Measurements from ENCODE around the gene ADAMTSL3. TPM values are rescaled to one million over a fixed set of nuclear protein-coding genes. Genes with fewer than 3 reads are reported as not detected.

The ADAMTSL3 gene
- total RNA-seq, 1 experiment from 2014 or later: 4.5 TPM

DNA sequence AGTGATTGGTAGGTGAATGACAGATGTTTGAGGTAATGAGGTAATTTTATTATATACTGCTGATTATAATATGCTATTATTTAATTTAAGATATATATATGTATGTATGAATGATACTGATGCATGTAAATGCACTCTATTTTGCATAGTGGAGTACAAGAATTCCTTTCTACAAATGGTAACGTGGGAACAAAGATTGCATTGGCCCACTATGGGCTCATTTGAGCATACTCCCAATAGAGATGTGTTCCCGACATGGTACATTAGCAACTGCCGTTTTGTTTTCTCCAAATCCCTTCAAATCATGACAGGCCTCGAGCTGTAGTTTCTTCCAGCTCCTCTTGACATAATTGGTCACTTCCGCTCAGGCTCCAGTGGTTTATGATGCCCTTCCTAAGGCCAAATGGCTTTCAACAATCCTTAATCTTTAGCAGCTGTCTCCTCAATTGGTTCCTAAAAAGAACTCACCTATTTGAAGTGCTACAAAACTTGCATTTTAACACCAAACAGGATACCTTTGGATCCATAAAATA lies 266.1 kb downstream of the ADAMTSL3 start:
- in situ Hi-C loops (cut with HindIII; ENCODE audit: low pct_unique_long_range_greater_than_20kb, low sequenced_read_pairs): no loop called here

DNA sequence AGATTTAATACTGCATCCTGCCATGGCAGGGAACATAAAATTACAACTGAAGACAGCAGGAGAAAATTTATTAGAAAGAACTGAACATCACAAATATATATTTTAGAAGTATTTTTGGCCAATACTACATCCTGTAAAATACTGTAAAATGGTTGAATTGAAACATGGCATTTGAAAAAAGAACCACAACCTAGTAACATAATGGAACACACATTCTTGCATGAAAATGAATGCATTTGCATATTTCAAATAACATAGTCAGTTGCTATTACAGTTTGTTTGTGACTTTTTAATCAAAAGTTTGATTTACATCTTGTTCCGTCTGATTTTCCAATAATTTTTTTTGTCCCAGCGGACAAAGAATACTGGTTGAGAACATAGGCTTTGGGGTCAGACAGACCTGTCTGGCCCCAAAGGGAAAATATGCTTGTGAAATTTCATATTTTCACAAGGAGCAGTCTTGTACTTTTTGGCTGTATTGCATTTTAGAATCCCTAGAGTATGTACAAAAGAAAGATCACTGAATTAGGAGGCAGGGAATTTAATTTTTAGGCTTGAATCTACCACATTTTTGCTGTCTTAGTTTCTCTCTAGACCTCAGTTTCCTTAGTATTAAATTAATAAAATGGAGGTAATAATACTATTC lies 268.8 kb downstream of the ADAMTSL3 start:
- in situ Hi-C loops (cut with HindIII; ENCODE audit: low pct_unique_long_range_greater_than_20kb, low sequenced_read_pairs): no loop called here
- DNase-seq (ENCODE audit: low read depth): no peak

More for the DNA sequence above, 266.1 kb downstream of the ADAMTSL3 start:
- no peak for DNase-seq (ENCODE audit: low read depth)

DNA sequence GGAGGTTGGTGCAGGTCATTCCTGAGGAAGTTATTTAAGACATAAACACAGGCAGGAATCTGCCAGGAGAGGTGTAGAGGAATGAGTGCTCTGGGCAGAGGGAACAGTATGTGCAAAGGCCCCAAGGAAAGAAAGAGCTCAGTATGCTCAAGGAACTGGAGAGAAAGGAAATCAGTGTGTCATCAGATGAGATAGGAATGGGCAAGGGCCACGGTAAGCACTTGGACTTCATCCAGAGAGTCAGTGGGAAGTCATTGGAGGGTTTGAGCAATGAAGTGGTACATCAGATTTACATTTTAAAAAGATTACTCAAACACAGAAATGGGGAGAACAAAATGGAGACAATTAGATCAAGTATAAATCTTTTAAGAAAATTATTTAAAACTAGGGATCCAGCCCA lies 272.2 kb downstream of the ADAMTSL3 start:
- DNase-seq (ENCODE audit: low read depth): no peak
- in situ Hi-C loops (cut with HindIII; ENCODE audit: low pct_unique_long_range_greater_than_20kb, low sequenced_read_pairs): no loop called here

DNA sequence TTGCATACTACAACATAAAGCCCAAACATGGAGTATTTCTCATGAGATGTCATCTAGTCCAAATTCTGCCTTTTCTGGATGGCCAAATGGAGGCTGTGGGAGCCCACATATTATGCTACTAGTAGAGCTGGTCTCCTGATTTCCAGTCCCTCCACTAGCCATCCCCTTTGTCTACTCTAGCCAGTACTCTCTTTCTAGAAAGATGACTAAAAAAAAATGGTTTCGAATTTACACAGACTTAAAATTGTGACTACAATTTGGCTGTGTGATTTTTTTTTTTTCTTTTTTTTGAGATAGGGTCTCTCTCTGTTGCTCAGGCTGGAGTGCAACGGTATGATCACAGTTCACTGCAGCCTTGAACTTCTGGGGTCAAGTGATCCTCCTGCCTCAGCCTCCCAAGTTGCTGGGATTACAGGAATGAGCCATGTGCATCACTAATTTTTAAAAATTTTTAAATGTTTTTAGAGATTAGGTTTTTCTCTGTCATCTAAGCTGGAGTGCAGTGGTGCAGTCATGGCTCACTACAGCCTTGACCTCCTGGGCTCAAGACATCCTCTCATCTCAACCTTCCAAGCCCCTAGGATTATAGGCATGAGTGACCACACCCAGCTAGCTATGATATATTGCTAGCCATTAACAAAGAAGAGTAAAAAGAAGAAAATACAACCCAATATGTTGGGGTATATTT lies 273.9 kb downstream of the ADAMTSL3 start:
- in situ Hi-C loops (cut with HindIII; ENCODE audit: low pct_unique_long_range_greater_than_20kb, low sequenced_read_pairs): no loop called here
- DNase-seq (ENCODE audit: low read depth): no peak

DNA sequence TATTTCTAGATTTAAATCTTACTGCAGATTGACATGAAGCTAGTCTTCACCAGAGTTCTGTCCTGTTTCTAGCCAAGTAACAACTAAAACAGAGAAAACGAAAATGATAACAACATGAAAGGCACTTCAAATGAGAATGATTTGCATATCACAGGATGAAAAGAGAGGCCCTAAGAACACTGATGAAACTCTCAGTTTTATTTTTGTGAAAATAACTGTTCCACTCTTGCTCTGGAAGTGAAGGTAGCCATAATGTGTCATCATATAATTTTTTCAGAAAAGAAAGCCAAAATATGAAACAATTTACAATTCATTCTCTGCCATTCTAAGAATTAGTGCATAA lies 274.4 kb downstream of the ADAMTSL3 start:
- in situ Hi-C loops (cut with HindIII; ENCODE audit: low pct_unique_long_range_greater_than_20kb, low sequenced_read_pairs): no loop called here
- DNase-seq (ENCODE audit: low read depth): no peak

DNA sequence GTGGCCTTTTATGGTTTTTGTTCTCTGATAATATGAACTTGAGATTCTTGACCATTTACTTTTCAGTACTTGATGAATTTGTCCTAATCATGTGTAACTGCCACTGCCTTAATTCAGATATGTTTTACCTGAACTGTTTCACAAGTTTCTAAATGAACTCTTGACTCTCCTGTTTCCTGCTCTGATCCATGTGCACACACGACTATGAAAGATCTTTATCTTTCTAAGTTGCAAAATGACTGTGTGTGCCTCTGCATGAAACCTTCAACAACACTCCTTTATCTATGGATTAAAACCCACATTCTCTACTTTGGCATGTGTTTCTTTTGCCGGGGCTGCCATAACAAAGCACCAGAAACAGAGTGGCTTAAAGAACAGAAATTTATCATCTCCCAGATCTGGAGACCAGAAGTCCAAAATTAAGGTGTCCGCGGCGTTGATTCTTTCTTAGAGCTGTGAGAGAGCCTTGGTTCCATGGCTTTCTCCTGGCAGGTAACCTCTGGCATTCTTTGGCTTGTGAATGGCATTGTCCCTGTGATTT lies 275.0 kb downstream of the ADAMTSL3 start:
- in situ Hi-C loops (cut with HindIII; ENCODE audit: low pct_unique_long_range_greater_than_20kb, low sequenced_read_pairs): no loop called here
- DNase-seq (ENCODE audit: low read depth): no peak

DNA sequence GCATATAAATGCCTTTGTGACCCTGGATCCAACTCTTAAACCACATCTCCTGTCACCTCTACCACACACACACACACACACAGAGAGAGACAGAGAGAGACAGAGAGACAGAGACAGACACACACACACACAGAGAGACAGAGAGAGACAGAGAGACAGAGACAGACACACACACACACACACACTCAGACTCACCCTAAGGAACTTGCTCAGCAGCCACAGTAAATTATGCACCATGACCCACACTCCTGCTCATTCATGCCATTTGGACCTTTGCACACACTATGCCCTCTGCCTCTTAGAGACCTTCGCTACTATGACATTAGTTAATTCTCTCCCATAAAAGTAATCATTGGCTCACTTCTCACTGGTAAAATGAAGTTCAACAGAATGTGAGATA lies 275.7 kb downstream of the ADAMTSL3 start:
- no peak for DNase-seq (ENCODE audit: low read depth)
- in situ Hi-C loops (cut with HindIII; ENCODE audit: low pct_unique_long_range_greater_than_20kb, low sequenced_read_pairs): no loop called here

DNA sequence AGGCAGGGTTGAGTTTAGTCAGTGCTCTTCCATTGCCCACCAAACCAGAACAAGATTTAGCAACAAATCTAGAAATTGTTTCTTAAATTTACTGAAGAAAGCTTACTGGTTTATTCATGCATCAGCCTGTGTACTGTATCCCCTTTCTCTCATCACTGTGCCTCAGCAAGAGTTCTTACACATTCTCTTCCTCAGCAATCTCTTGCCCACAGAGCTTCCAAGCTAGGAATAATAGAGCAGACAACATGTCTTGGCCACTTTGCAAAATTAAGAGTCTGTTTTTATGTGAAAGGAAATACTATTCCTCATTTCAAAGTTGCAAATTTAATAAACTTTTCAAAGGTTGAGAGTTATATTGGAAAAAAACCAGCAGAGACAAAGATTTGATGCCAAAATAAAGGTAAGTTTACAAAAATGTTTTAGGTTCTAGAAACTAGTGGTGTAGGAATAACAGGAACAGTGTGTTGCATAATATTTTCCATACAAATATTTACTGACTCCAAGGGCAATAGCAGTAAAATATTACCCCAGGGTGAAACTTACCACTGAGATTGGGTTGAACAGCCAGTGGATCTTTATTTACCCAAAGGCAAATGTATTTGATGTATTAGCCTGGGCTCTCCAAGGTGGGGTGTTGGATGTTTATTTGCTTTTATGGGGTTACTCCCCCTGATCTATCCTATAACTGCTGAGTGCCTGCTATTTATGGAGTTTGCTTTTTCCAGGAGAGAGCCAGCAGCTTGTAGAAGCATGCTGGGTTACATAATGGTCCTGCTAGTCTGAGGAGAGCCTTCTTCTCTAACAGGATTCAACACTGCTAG lies 276.7 kb downstream of the ADAMTSL3 start:
- no peak for DNase-seq (ENCODE audit: low read depth)
- in situ Hi-C loops (cut with HindIII; ENCODE audit: low pct_unique_long_range_greater_than_20kb, low sequenced_read_pairs): no loop called here

DNA sequence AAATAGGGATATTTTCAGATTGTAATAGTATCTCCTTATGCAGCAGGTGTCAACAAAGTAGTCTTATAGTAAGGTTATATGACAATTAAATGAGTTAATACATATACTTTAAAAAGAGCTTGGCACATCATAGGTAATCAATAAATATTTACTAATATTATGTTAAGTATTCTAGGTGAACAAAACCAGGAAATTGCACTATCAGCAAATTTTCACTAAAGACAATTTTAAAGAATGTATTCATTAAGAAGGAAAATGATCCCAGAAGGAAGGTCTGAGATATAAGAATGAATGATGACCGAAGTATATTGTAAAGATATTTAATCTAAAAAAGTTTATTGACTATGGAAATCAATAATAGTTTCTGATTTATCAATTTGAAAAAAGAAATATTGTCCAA lies 281.9 kb downstream of the ADAMTSL3 start:
- in situ Hi-C loops (cut with HindIII; ENCODE audit: low pct_unique_long_range_greater_than_20kb, low sequenced_read_pairs): no loop called here

DNA sequence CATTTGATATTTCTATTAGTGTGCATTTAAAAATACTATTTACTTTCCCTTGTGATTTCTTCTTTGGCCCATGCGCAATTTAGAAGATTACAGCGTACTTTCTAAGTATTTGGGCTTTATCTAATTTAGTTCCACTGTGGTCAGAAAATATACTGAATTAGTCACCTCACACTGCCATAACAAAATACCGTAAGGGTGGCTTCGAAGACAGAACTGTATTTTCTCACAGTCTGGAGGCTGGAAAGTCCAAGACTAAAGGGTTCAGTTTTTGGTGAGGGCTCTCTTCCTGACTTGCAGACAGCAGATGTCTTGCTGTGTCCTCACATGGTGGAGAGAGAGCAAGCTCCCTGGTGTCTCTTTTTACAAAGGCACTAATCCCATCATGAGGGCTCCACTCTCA lies 286.2 kb downstream of the ADAMTSL3 start:
- no peak for DNase-seq (ENCODE audit: low read depth)
- in situ Hi-C loops (cut with HindIII; ENCODE audit: low pct_unique_long_range_greater_than_20kb, low sequenced_read_pairs): no loop called here

More for the DNA sequence above, 281.9 kb downstream of the ADAMTSL3 start:
- DNase-seq (ENCODE audit: low read depth): no peak

DNA sequence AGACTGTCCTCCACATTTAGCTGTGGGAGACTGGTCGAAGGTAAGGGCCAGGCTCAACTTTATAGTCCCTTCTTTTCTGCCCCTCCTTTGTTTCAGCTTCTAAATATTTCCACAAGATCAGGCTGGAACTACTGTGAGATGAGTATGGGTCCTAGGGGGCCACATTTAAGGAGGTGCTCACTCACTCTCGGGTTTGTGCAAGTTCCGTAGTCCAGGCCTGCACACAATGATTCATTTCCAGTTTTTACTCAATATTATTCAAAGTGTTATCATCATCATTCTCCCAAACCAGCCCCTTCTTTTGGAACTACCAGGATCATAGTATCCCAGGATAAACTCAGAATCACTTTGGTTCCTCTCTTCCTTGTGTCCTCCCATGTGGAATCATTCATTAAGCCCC lies 289.1 kb downstream of the ADAMTSL3 start:
- in situ Hi-C loops (cut with HindIII; ENCODE audit: low pct_unique_long_range_greater_than_20kb, low sequenced_read_pairs): no loop called here
- no peak for DNase-seq (ENCODE audit: low read depth)

DNA sequence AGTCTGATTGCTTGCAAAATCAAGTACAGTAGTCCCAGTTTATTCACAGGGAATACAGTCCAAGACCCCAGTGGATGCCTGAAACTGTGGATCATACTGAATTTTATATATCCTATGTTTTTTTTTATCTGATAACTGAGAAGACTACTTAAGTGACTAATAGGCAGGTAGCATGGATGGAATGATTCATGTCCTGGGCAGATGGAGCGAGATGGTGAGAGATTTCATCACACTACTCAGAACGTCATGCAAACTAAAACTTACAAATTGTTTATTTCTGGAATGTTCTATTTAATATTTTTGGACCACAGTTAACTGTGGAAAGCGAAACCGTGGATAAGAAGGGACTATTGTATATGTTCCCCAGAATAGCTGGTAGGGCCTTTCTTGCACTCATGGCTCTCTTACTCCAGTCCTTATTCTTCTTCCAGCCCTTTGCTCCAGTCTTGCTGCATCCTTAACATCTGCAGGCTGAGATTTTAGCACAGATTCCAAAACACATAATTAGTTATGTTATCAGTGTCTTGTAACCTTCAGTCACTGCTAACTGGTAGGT lies 290.0 kb downstream of the ADAMTSL3 start:
- in situ Hi-C loops (cut with HindIII; ENCODE audit: low pct_unique_long_range_greater_than_20kb, low sequenced_read_pairs): no loop called here
- DNase-seq (ENCODE audit: low read depth): no peak

DNA sequence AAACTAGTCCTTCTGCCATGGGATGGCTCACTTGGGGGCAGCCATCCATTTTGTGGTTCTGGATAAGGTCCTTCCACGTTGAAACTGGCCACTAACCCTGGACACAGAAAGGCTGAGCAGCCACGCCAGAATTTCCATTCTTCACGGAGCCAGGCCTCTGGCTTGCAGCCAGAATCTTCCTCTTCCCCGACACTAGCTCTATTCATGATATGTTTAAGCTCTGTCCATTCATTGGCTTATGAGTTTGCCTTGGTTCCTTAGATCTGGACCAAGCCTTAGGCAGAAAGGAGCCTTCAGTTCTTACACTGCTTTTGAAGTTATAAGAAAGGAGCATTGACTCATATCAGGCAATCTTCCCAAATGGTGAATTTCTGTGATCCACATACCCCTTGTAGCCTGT lies 293.2 kb downstream of the ADAMTSL3 start:
- no peak for DNase-seq (ENCODE audit: low read depth)
- in situ Hi-C loops (cut with HindIII; ENCODE audit: low pct_unique_long_range_greater_than_20kb, low sequenced_read_pairs): no loop called here

DNA sequence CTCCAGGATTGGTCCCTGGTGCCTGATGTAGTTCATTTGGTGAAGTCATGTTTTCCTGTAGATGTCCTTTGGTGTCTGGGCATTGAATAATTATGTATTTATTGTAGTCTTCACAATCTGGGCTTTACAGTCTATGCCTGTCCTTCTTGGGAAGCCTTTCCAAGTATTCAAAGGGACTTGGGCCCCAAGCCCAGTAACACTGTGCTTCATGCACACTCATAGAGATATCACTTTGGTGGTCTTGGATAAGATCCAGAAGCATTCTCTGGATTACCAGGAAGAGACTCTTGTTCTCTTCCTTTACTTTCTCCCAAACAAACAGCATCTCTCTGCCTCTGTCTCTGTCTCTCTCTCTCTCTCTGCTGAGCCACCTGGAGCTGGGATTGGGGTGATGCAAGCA lies 300.6 kb downstream of the ADAMTSL3 start:
- in situ Hi-C loops (cut with HindIII; ENCODE audit: low pct_unique_long_range_greater_than_20kb, low sequenced_read_pairs): no loop called here
- no peak for DNase-seq (ENCODE audit: low read depth)

DNA sequence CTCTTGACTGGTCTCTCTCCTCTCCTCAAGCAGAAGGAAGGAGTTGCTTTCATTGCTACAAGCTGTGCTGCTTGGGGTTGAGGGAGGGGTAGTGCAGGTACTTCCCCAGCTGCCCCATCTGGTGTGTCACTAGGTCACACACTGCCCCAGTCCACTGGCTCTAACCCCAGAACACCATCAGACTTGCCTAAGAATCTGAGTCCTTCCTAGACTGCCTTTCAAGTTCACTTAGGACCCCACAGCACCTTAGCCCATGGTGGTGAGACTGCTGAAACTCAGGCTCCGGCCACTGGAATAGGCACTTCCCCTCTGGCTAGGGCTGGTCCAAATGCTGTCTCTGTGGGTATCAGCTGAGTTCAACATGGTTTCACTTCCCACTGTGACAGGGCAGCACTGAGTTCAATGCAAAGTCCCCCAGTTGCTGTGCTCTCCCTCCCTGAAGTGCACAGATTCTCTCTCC lies 301.9 kb downstream of the ADAMTSL3 start:
- in situ Hi-C loops (cut with HindIII; ENCODE audit: low pct_unique_long_range_greater_than_20kb, low sequenced_read_pairs): no loop called here
- DNase-seq (ENCODE audit: low read depth): no peak

DNA sequence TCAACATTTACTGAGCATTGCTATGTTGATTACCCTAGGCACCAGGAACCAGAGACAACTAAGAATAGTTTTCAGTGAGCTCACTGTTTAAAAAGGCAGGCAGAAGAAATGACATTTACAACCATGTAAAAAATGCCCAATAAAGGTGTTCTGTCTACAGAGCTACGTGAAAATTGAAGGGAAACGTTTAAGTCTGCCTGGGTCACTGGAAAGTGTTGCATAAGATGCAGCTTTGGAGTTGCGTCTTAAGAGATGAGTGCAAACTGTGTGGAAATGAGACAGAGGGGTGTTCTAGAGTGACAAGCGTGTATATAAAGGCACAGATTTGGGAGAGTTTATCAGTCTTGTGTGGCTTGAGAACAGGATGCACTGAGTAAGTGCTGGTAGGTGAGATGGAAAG lies 303.0 kb downstream of the ADAMTSL3 start:
- no peak for DNase-seq (ENCODE audit: low read depth)
- in situ Hi-C loops (cut with HindIII; ENCODE audit: low pct_unique_long_range_greater_than_20kb, low sequenced_read_pairs): no loop called here

DNA sequence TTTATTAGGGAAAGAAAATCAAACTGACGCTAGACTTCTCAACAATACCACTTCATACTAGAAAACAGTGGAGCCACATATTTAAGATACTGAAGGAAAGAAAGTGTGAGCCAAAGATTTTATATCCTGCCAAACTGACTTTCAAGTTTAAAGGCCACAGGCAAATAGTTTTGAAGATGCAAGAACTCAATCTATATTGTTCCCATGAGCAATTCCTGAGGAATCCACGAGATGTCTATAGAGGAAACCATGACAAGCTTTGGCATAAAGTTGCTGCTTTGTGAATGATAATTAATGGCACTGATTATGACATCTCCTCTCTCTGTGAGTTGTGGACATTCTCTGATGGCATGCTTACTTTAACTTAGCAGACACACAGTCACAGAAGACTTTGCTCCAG lies 305.6 kb downstream of the ADAMTSL3 start:
- DNase-seq (ENCODE audit: low read depth): no peak

DNA sequence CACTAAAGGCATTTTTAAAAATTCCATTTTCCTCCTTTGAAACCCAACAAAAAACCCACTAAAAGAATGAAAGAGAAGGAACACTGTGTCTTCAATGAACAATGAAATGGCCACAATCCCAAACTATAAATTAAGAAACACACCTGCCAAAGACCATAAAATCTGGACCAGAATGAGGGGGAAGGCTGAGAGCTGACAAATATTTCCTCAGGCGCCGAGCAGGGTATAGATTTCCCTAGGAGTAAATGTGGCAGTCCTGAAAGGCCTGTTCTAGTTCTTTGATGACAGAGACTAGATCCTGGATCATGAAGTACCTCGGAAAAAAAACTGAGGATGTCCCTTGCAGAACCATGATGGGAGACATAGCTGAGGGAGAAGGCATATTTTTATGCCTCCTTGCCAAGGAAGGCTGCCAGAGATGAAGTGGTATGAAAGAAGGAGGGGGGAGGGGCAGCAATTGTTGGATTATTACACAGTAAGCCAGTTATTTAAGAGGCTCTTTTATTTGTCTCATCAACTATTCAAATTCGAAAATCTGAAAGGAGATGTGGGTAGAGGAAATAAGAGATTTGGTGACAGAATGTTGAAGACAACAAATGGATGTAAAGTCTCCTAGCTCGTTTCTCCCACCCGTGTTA lies 306.4 kb downstream of the ADAMTSL3 start:
- in situ Hi-C loops (cut with HindIII; ENCODE audit: low pct_unique_long_range_greater_than_20kb, low sequenced_read_pairs): no loop called here
- no peak for DNase-seq (ENCODE audit: low read depth)

More for the DNA sequence above, 305.6 kb downstream of the ADAMTSL3 start:
- in situ Hi-C loops (cut with HindIII; ENCODE audit: low pct_unique_long_range_greater_than_20kb, low sequenced_read_pairs): no loop called here

All from Caki2 (cell line).